ENCODE measurements around the gene PIK3CB. TPM values are rescaled to one million over a fixed set of nuclear protein-coding genes. Genes with fewer than 3 reads are reported as not detected.

The PIK3CB gene
- polyA plus RNA-seq, 1 experiment = 4.9 TPM

- POLR2A ChIA-PET = no interaction called here
- CTCF ChIA-PET = no interaction called here
- TF ChIP-seq CTCF (IDR thresholded peaks at IDR 0.05; ENCODE audit: insufficient read depth, low read depth, low read length) = no peak
- DNase-seq (ENCODE audit: low read depth) = no peak
- Histone ChIP-seq H3K4me3 (ENCODE audit: low read depth, low read length) (no peak overlapping the region), H3K27me3 (ENCODE audit: control insufficient read depth, insufficient read depth, low read length) (peaks cover 2% of the 10 kb centered on the region; the same call in 1 of the 2 replicates), H3K36me3 (ENCODE audit: control insufficient read depth, insufficient read depth, low read length) (no peaks in the 10 kb centered on the region)
Observed at GRCh38 chr3:138856799-138857198, 22.1 kb upstream of the PIK3CB start.

GRCh38 chr3:138854940-138855339 lies 20.2 kb upstream of the PIK3CB start:
- CTCF ChIA-PET = interaction anchor here (0.7 kb wide), 1 partner anchor 220 kb away, joined by 3 read pairs; no protein-coding TSS in a partner anchor
- POLR2A ChIA-PET = no interaction called here

GRCh38 chr3:138854204-138854603 lies 19.5 kb upstream of the PIK3CB start:
- no peak for TF ChIP-seq CTCF (IDR thresholded peaks at IDR 0.05; ENCODE audit: insufficient read depth, low read depth, low read length)
- DNase-seq (ENCODE audit: low read depth) = no peak
- no peaks in the 10 kb centered on the region for H3K36me3 ChIP-seq (ENCODE audit: control insufficient read depth, insufficient read depth, low read length)
- no peak overlapping the region for H3K4me3 ChIP-seq (ENCODE audit: low read depth, low read length)
- CTCF ChIA-PET = interaction anchor here (0.6 to 1.4 kb wide), 3 partner anchors 11 to 219 kb away, joined by 3 read pairs; no protein-coding TSS in a partner anchor
- POLR2A ChIA-PET = no interaction called here
- H3K27me3 ChIP-seq (ENCODE audit: control insufficient read depth, insufficient read depth, low read length) = peaks cover 2% of the 10 kb centered on the region; the same call in 1 of the 2 replicates

More at GRCh38 chr3:138854940-138855339, 20.2 kb upstream of the PIK3CB start:
- DNase-seq (ENCODE audit: low read depth) = no peak
- Histone ChIP-seq H3K27me3 (ENCODE audit: control insufficient read depth, insufficient read depth, low read length) (peaks cover 2% of the 10 kb centered on the region; the same call in 1 of the 2 replicates), H3K36me3 (ENCODE audit: control insufficient read depth, insufficient read depth, low read length) (no peaks in the 10 kb centered on the region), H3K4me3 (ENCODE audit: low read depth, low read length) (no peak overlapping the region)
- no peak for TF ChIP-seq CTCF (IDR thresholded peaks at IDR 0.05; ENCODE audit: insufficient read depth, low read depth, low read length)

GRCh38 chr3:138850151-138850550 lies 15.4 kb upstream of the PIK3CB start:
- no peaks in the 10 kb centered on the region for H3K36me3 ChIP-seq (ENCODE audit: control insufficient read depth, insufficient read depth, low read length)
- no peak overlapping the region for H3K4me3 ChIP-seq (ENCODE audit: low read depth, low read length)
- ChIA-PET POLR2A (no interaction called here), CTCF (interaction anchor here (2.0 kb wide), 1 partner anchor 66 kb away, joined by 5 read pairs; no protein-coding TSS in a partner anchor)
- no peak for DNase-seq (ENCODE audit: low read depth)
- H3K27me3 ChIP-seq (ENCODE audit: control insufficient read depth, insufficient read depth, low read length) = peaks cover 2% of the 10 kb centered on the region; the same call in 1 of the 2 replicates
- no peak for TF ChIP-seq CTCF (IDR thresholded peaks at IDR 0.05; ENCODE audit: insufficient read depth, low read depth, low read length)

GRCh38 chr3:138849222-138849940 lies 14.7 kb upstream of the PIK3CB start:
- no peaks in the 10 kb centered on the region for H3K27me3 ChIP-seq (ENCODE audit: control insufficient read depth, insufficient read depth, low read length)
- ChIA-PET POLR2A (no interaction called here), CTCF (interaction anchor here (0.6 to 2.0 kb wide), 2 partner anchors 40 to 67 kb away, joined by 5 read pairs; no protein-coding TSS in a partner anchor)
- H3K4me3 ChIP-seq (ENCODE audit: low read depth, low read length) = no peak overlapping the region
- no peaks in the 10 kb centered on the region for H3K36me3 ChIP-seq (ENCODE audit: control insufficient read depth, insufficient read depth, low read length)
- no peak for TF ChIP-seq CTCF (IDR thresholded peaks at IDR 0.05; ENCODE audit: insufficient read depth, low read depth, low read length)
- DNase-seq (ENCODE audit: low read depth) = no peak

Data from BJ (cell line).